ENCODE data around the gene IFT74.

GRCh38 chr9:26940779-26941178 lies 15.4 kb upstream of the IFT74 start:
- TF ChIP-seq CTCF (IDR thresholded peaks at IDR 0.05; ENCODE audit: poor library complexity) (no peak), EZH2 (IDR thresholded peaks at IDR 0.05; ENCODE audit: borderline replicate concordance) (no peak), EZH2phosphoT487 (IDR thresholded peaks at IDR 0.05; ENCODE audit: low read depth, severe bottlenecking, unreplicated experiment) (no peak)
